Measurements from ENCODE around the gene DCLK1.

DNA sequence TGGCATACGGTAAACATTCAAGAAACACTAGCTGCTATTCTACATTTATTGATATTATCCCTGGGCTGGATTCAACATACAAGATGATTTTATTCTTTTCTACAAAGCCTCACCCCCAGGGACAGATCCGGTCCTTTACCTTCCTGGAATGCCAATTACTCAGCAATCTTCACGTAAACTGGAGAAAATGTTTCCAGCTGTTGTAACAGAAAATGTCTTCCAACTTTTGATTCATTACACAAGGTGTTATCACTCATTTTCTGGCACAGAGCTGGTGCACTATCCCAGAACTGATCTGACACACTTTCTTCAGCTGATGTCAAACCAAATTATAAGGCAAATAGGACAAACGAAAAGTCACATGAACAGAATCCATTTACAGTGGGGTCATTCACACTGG, 33.1 kb downstream of the DCLK1 start:
- TF ChIP-seq POLR2A (IDR thresholded peaks at IDR 0.05): no peak
- TF ChIP-seq, protein P1, sequence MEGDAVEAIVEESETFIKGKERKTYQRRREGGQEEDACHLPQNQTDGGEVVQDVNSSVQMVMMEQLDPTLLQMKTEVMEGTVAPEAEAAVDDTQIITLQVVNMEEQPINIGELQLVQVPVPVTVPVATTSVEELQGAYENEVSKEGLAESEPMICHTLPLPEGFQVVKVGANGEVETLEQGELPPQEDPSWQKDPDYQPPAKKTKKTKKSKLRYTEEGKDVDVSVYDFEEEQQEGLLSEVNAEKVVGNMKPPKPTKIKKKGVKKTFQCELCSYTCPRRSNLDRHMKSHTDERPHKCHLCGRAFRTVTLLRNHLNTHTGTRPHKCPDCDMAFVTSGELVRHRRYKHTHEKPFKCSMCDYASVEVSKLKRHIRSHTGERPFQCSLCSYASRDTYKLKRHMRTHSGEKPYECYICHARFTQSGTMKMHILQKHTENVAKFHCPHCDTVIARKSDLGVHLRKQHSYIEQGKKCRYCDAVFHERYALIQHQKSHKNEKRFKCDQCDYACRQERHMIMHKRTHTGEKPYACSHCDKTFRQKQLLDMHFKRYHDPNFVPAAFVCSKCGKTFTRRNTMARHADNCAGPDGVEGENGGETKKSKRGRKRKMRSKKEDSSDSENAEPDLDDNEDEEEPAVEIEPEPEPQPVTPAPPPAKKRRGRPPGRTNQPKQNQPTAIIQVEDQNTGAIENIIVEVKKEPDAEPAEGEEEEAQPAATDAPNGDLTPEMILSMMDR (IDR thresholded peaks at IDR 0.05): no peak
